ENCODE data around the gene HTRA1. TPM values are rescaled to one million over a fixed set of nuclear protein-coding genes. Genes with fewer than 3 reads are reported as not detected.

The HTRA1 gene
- total and polyA plus RNA-seq, 9 donors = 54.2 to 325 (median 116) TPM

- H3K9me3 ChIP-seq (replicated peaks; ENCODE audit: control insufficient read depth, low read depth, low read length) = no peaks in the 10 kb centered on the region
- H3K36me3 ChIP-seq (ENCODE audit: control insufficient read depth, insufficient read depth, low read length) = peaks cover 17% of the 10 kb centered on the region
- WGBS (ENCODE audit: insufficient coverage) = 72% methylated on average over 8 of the region's 11 CpGs
Measured at GRCh38 chr10:122510326-122510725, 49.0 kb downstream of the HTRA1 start.

GRCh38 chr10:122510736-122511135 is 49.4 kb downstream of the HTRA1 start:
- Histone ChIP-seq H3K27me3 (ENCODE audit: control insufficient read depth, insufficient read depth, low read length) (no peaks in the 10 kb centered on the region), H3K9me3 (replicated peaks; ENCODE audit: control insufficient read depth, low read depth, low read length) (no peaks in the 10 kb centered on the region), H3K4me1 (ENCODE audit: control insufficient read depth, insufficient read depth, low read length) (peaks cover 34% of the 10 kb centered on the region), H3K36me3 (ENCODE audit: control insufficient read depth, insufficient read depth, low read length) (peaks cover 17% of the 10 kb centered on the region), H3K27ac (ENCODE audit: low read length) (no peak overlapping the region), H3K4me3 (ENCODE audit: low read length) (no peak overlapping the region)
- no peak for DNase-seq
- 100% methylated on average over 1 of the region's 3 CpGs for WGBS (ENCODE audit: insufficient coverage)

More at GRCh38 chr10:122510326-122510725, 49.0 kb downstream of the HTRA1 start:
- DNase-seq = no peak
- no peaks in the 10 kb centered on the region for H3K27me3 ChIP-seq (ENCODE audit: control insufficient read depth, insufficient read depth, low read length)
- H3K4me3 ChIP-seq (ENCODE audit: low read length) = no peak overlapping the region
- no peak overlapping the region for H3K27ac ChIP-seq (ENCODE audit: low read length)
- H3K4me1 ChIP-seq (ENCODE audit: control insufficient read depth, insufficient read depth, low read length) = peaks cover 36% of the 10 kb centered on the region

- Histone ChIP-seq H3K36me3 (ENCODE audit: control insufficient read depth, insufficient read depth, low read length) (peaks cover 19% of the 10 kb centered on the region), H3K4me3 (ENCODE audit: low read length) (no peak overlapping the region)
- 100% methylated on average over 3 of the region's 4 CpGs for WGBS (ENCODE audit: insufficient coverage)
Measured at GRCh38 chr10:122513053-122513452, 51.7 kb downstream of the HTRA1 start.

GRCh38 chr10:122514045-122514840 is 52.9 kb downstream of the HTRA1 start:
- WGBS (ENCODE audit: insufficient coverage) = 93% methylated on average over 19 of the region's 22 CpGs
- Histone ChIP-seq H3K9me3 (replicated peaks; ENCODE audit: control insufficient read depth, low read depth, low read length) (no peaks in the 10 kb centered on the region), H3K27ac (ENCODE audit: low read length) (no peak overlapping the region), H3K36me3 (ENCODE audit: control insufficient read depth, insufficient read depth, low read length) (peaks cover 18% of the 10 kb centered on the region), H3K27me3 (ENCODE audit: control insufficient read depth, insufficient read depth, low read length) (no peaks in the 10 kb centered on the region), H3K4me1 (ENCODE audit: control insufficient read depth, insufficient read depth, low read length) (peaks cover 15% of the 10 kb centered on the region), H3K4me3 (ENCODE audit: low read length) (no peak overlapping the region)
- no peak for DNase-seq

More at GRCh38 chr10:122513053-122513452, 51.7 kb downstream of the HTRA1 start:
- Histone ChIP-seq H3K27ac (ENCODE audit: low read length) (no peak overlapping the region), H3K4me1 (ENCODE audit: control insufficient read depth, insufficient read depth, low read length) (peaks cover 21% of the 10 kb centered on the region), H3K27me3 (ENCODE audit: control insufficient read depth, insufficient read depth, low read length) (no peaks in the 10 kb centered on the region), H3K9me3 (replicated peaks; ENCODE audit: control insufficient read depth, low read depth, low read length) (no peaks in the 10 kb centered on the region)
- DNase-seq = no peak

- H3K4me1 ChIP-seq (ENCODE audit: control insufficient read depth, insufficient read depth, low read length) = peaks cover 15% of the 10 kb centered on the region
- peak; percentile 65 for DNase-seq
- H3K4me3 ChIP-seq (ENCODE audit: low read length) = no peak overlapping the region
- no peaks in the 10 kb centered on the region for H3K9me3 ChIP-seq (replicated peaks; ENCODE audit: control insufficient read depth, low read depth, low read length)
- no peak overlapping the region for H3K27ac ChIP-seq (ENCODE audit: low read length)
- H3K27me3 ChIP-seq (ENCODE audit: control insufficient read depth, insufficient read depth, low read length) = no peaks in the 10 kb centered on the region
- peaks cover 11% of the 10 kb centered on the region for H3K36me3 ChIP-seq (ENCODE audit: control insufficient read depth, insufficient read depth, low read length)
- 83% methylated on average over 4 of the region's 5 CpGs for WGBS (ENCODE audit: insufficient coverage)
Measured at GRCh38 chr10:122515022-122515424, 53.7 kb downstream of the HTRA1 start.

- Histone ChIP-seq H3K27me3 (ENCODE audit: control insufficient read depth, insufficient read depth, low read length) (no peaks in the 10 kb centered on the region), H3K27ac (ENCODE audit: low read length) (no peak overlapping the region), H3K4me3 (ENCODE audit: low read length) (no peak overlapping the region), H3K36me3 (ENCODE audit: control insufficient read depth, insufficient read depth, low read length) (peaks cover 11% of the 10 kb centered on the region), H3K4me1 (ENCODE audit: control insufficient read depth, insufficient read depth, low read length) (peaks cover 15% of the 10 kb centered on the region), H3K9me3 (replicated peaks; ENCODE audit: control insufficient read depth, low read depth, low read length) (no peaks in the 10 kb centered on the region)
- 89% methylated on average over 8 of the region's 16 CpGs for WGBS (ENCODE audit: insufficient coverage)
- DNase-seq = peak; percentile 54
Measured at GRCh38 chr10:122515588-122516231, 54.4 kb downstream of the HTRA1 start.

- Histone ChIP-seq H3K9me3 (replicated peaks; ENCODE audit: control insufficient read depth, low read depth, low read length) (no peaks in the 10 kb centered on the region), H3K4me3 (ENCODE audit: low read length) (no peak overlapping the region), H3K27me3 (ENCODE audit: control insufficient read depth, insufficient read depth, low read length) (no peaks in the 10 kb centered on the region), H3K4me1 (ENCODE audit: control insufficient read depth, insufficient read depth, low read length) (peaks cover 15% of the 10 kb centered on the region), H3K36me3 (ENCODE audit: control insufficient read depth, insufficient read depth, low read length) (peaks cover 11% of the 10 kb centered on the region), H3K27ac (ENCODE audit: low read length) (no peak overlapping the region)
- WGBS (ENCODE audit: insufficient coverage) = 75% methylated on average over 1 of the region's 4 CpGs
- DNase-seq = peak; percentile 78
Measured at GRCh38 chr10:122516734-122517133, 55.4 kb downstream of the HTRA1 start.

GRCh38 chr10:122519144-122519543 is 57.8 kb downstream of the HTRA1 start:
- H3K27ac ChIP-seq (ENCODE audit: low read length) = no peak overlapping the region
- DNase-seq = no peak
- WGBS (ENCODE audit: insufficient coverage) = 61% methylated on average over 6 of the region's 7 CpGs
- H3K4me1 ChIP-seq (ENCODE audit: control insufficient read depth, insufficient read depth, low read length) = peaks cover 15% of the 10 kb centered on the region
- H3K36me3 ChIP-seq (ENCODE audit: control insufficient read depth, insufficient read depth, low read length) = peaks cover 6% of the 10 kb centered on the region
- no peaks in the 10 kb centered on the region for H3K27me3 ChIP-seq (ENCODE audit: control insufficient read depth, insufficient read depth, low read length)
- H3K4me3 ChIP-seq (ENCODE audit: low read length) = no peak overlapping the region
- no peaks in the 10 kb centered on the region for H3K9me3 ChIP-seq (replicated peaks; ENCODE audit: control insufficient read depth, low read depth, low read length)

GRCh38 chr10:122519873-122520272 is 58.5 kb downstream of the HTRA1 start:
- H3K27ac ChIP-seq (ENCODE audit: low read length) = no peak overlapping the region
- peaks cover 12% of the 10 kb centered on the region for H3K4me1 ChIP-seq (ENCODE audit: control insufficient read depth, insufficient read depth, low read length)
- peaks cover 2% of the 10 kb centered on the region for H3K36me3 ChIP-seq (ENCODE audit: control insufficient read depth, insufficient read depth, low read length)
- peaks cover under 1% of the 10 kb centered on the region for H3K27me3 ChIP-seq (ENCODE audit: control insufficient read depth, insufficient read depth, low read length)
- H3K9me3 ChIP-seq (replicated peaks; ENCODE audit: control insufficient read depth, low read depth, low read length) = no peaks in the 10 kb centered on the region
- no peak for DNase-seq
- WGBS (ENCODE audit: insufficient coverage) = 83% methylated on average over 14 of the region's 15 CpGs
- H3K4me3 ChIP-seq (ENCODE audit: low read length) = no peak overlapping the region

GRCh38 chr10:122521011-122521410 is 59.7 kb downstream of the HTRA1 start:
- Histone ChIP-seq H3K4me1 (ENCODE audit: control insufficient read depth, insufficient read depth, low read length) (peaks cover 6% of the 10 kb centered on the region), H3K27me3 (ENCODE audit: control insufficient read depth, insufficient read depth, low read length) (peaks cover 4% of the 10 kb centered on the region), H3K36me3 (ENCODE audit: control insufficient read depth, insufficient read depth, low read length) (peaks cover 1% of the 10 kb centered on the region), H3K9me3 (replicated peaks; ENCODE audit: control insufficient read depth, low read depth, low read length) (no peaks in the 10 kb centered on the region), H3K4me3 (ENCODE audit: low read length) (no peak overlapping the region), H3K27ac (ENCODE audit: low read length) (no peak overlapping the region)
- DNase-seq = no peak
- 40% methylated on average over 3 of the region's 3 CpGs for WGBS (ENCODE audit: insufficient coverage)
